Liver (tissue), 3 donors: ENCODE results near the gene CAPNS2.

Experiments used
- ATF3 ChIP-seq: IDR thresholded peaks from 2 replicates; pipeline ENCODE4 v1.6.1; 2016; ENCODE audit warnings: antibody characterized with exemption
- CTCF ChIP-seq: fragments of 150-350 bp; IDR thresholded peaks from 2 replicates; pipeline ENCODE4 v1.5.1; 2017; ENCODE audit warnings: improper control_type of control experiment, low read depth, low read length; ENCODE audit not compliant: missing input control
- EGR1 ChIP-seq, 2 donors: IDR thresholded peaks; 2 replicates each; pipeline ENCODE4 v1.6.1; 2016 to 2018; ENCODE audit warnings: antibody characterized with exemption in 2 of 2, low read depth in 2 of 2
- JUND ChIP-seq, 2 donors: IDR thresholded peaks; 2 replicates each; pipeline ENCODE4 v1.6.1; 2016; ENCODE audit warnings: antibody characterized with exemption in 2 of 2
- RAD21 ChIP-seq, 2 donors: IDR thresholded peaks; 2 replicates each; pipeline ENCODE4 v1.6.1; 2016; ENCODE audit warnings: antibody characterized with exemption in 2 of 2, mild to moderate bottlenecking in 2 of 2
- REST ChIP-seq: IDR thresholded peaks from 2 replicates; pipeline ENCODE4 v1.6.1; 2016; ENCODE audit warnings: antibody characterized with exemption, mild to moderate bottlenecking
- RXRA ChIP-seq, 2 donors: IDR thresholded peaks; 2 replicates each; pipeline ENCODE4 v1.6.1; 2017 to 2018; ENCODE audit warnings: antibody characterized with exemption in 2 of 2, mild to moderate bottlenecking in 1 of 2
- SP1 ChIP-seq: IDR thresholded peaks from 2 replicates; pipeline ENCODE4 v1.6.1; 2018; ENCODE audit warnings: antibody characterized with exemption, mild to moderate bottlenecking
- TAF1 ChIP-seq: conservative IDR thresholded peaks from 2 replicates; pipeline ENCODE4 v1.6.1; 2016; ENCODE audit warnings: antibody characterized with exemption, mild to moderate bottlenecking
- YY1 ChIP-seq: IDR thresholded peaks from 2 replicates; pipeline ENCODE4 v1.6.1; 2016; ENCODE audit warnings: antibody characterized with exemption, mild to moderate bottlenecking
- ZBTB33 ChIP-seq: IDR thresholded peaks from 2 replicates; pipeline ENCODE4 v1.6.1; 2016; ENCODE audit warnings: antibody characterized with exemption
- donor health status: healthy.
- donor health status: healthy.

DNA sequence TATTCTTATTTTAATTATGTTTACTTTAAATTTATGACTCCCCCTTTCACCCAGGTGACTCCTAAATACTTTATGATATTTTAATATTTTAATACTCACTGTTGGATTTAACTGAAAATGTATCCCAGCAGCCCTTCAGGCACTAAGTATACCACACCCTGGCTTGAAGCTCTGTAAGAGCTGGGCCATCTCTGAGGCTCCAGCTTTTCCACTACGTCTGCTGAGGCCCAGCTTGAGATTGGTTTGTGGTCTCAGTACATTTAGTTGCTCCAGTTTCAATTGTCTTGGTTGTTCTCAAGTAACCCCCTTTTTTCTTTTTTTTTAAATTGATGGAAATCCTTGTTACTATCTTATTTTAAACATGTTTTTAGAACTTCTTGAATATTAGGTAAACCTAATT, 27.0 kb upstream of the CAPNS2 start:
- TF ChIP-seq CTCF = no peak
- TF ChIP-seq RAD21 (IDR thresholded peaks at IDR 0.05) = no peak
- TF ChIP-seq YY1 = no peak
- no peak for TF ChIP-seq RXRA (IDR thresholded peaks at IDR 0.05)
- no peak for TF ChIP-seq ATF3
- no peak for TF ChIP-seq TAF1
- TF ChIP-seq REST = no peak
- TF ChIP-seq ZBTB33 = no peak
- no peak for TF ChIP-seq EGR1 (IDR thresholded peaks at IDR 0.05; ENCODE audit: low read depth in 2 of 2)
- TF ChIP-seq JUND (IDR thresholded peaks at IDR 0.05) = no peak
- TF ChIP-seq SP1 = no peak
